ENCODE measurements around the gene SEC23A.

Gene SEC23A

GRCh38 chr14:38982837-38983236, 120.2 kb downstream of the SEC23A start:
- DNase-seq: no peak

DNA sequence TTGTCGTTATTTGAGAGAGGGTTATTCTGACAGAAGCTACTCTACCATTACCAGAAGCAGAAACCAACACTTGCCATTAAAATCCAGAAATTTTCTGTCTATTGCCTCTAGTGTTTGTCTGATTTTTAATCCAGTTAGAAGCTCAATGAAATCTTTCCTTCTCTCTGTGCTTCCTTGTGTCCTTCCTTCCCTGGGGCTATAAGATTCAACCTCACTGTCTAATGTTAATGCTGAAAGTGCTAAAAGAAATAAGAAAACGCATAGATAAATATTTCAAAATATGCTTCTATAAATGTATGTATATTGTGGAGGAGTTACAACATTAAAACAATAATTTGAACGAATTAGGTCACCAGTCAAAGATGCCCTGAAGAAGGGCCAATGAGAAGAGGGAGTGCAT, 120.8 kb downstream of the SEC23A start:
- no peak for DNase-seq

All from Kasumi-1 (cell line).